Nephron progenitor cell (in vitro differentiated cells): ENCODE measurements around the gene DCUN1D1.

Source experiments
- DNase-seq: peaks from one replicate; pipeline ENCODE4 v3.0.0; 2021
- H3K27ac Mint-ChIP-seq: 2 replicates; pipeline ENCODE4 v1.8.0; 2021; ENCODE audit warnings: mild to moderate bottlenecking, moderate library complexity, mixed read lengths
- H3K27me3 Mint-ChIP-seq: 2 replicates; pipeline ENCODE4 v1.8.0; 2021; ENCODE audit warnings: mild to moderate bottlenecking, low read depth, mixed read lengths; ENCODE audit not compliant: poor library complexity
- H3K36me3 Mint-ChIP-seq: 2 replicates; pipeline ENCODE4 v1.8.0; 2021; ENCODE audit warnings: low read depth, mixed read lengths
- H3K4me1 Mint-ChIP-seq: 2 replicates; pipeline ENCODE4 v1.8.0; 2021; ENCODE audit warnings: mixed read lengths
- H3K4me3 Mint-ChIP-seq: 2 replicates; pipeline ENCODE4 v1.8.0; 2021; ENCODE audit warnings: mild to moderate bottlenecking, moderate library complexity, mixed read lengths
- H3K9me3 Mint-ChIP-seq: 2 replicates; pipeline ENCODE4 v1.8.0; 2021; ENCODE audit warnings: mild to moderate bottlenecking, moderate library complexity, mixed read lengths
- CTCF ChIP-seq: fragments of 200-600 bp; sonication (generic); IDR thresholded peaks from 2 replicates; pipeline ENCODE4 v1.5.0; 2021; ENCODE audit warnings: antibody characterized with exemption

The DCUN1D1 gene

GRCh38 chr3:182896553-182896952 lies 83.8 kb downstream of the DCUN1D1 start:
- no peaks in the 10 kb centered on the region for H3K9me3 Mint-ChIP-seq
- H3K4me3 Mint-ChIP-seq = no peak overlapping the region
- TF ChIP-seq CTCF = no peak
- H3K36me3 Mint-ChIP-seq = peaks cover 37% of the 10 kb centered on the region
- no peak overlapping the region for H3K27ac Mint-ChIP-seq
- DNase-seq = no peak
- H3K4me1 Mint-ChIP-seq = no peaks in the 10 kb centered on the region
- H3K27me3 Mint-ChIP-seq = peaks cover 6% of the 10 kb centered on the region

- peak overlapping the region; percentile 55 for H3K27ac Mint-ChIP-seq
- H3K9me3 Mint-ChIP-seq = no peaks in the 10 kb centered on the region
- peaks cover 6% of the 10 kb centered on the region for H3K27me3 Mint-ChIP-seq
- H3K4me3 Mint-ChIP-seq = no peak overlapping the region
- no peaks in the 10 kb centered on the region for H3K4me1 Mint-ChIP-seq
- no peak for TF ChIP-seq CTCF
- peaks cover 46% of the 10 kb centered on the region for H3K36me3 Mint-ChIP-seq
- DNase-seq = no peak
Observed at GRCh38 chr3:182895513-182896112, 84.7 kb downstream of the DCUN1D1 start.

- Mint-ChIP-seq H3K27me3 (peaks cover 6% of the 10 kb centered on the region), H3K4me3 (no peak overlapping the region), H3K4me1 (no peaks in the 10 kb centered on the region), H3K27ac (peak overlapping the region; percentile 73), H3K36me3 (peaks cover 49% of the 10 kb centered on the region), H3K9me3 (no peaks in the 10 kb centered on the region)
- DNase-seq = no peak
- TF ChIP-seq CTCF = no peak
Observed at GRCh38 chr3:182892226-182892625, 88.1 kb downstream of the DCUN1D1 start.

- Mint-ChIP-seq H3K36me3 (peaks cover 54% of the 10 kb centered on the region), H3K4me3 (no peak overlapping the region), H3K9me3 (no peaks in the 10 kb centered on the region), H3K4me1 (no peaks in the 10 kb centered on the region), H3K27me3 (peaks cover 6% of the 10 kb centered on the region), H3K27ac (no peak overlapping the region)
- DNase-seq = no peak
- TF ChIP-seq CTCF = no peak
Observed at GRCh38 chr3:182891364-182891763, 89.0 kb downstream of the DCUN1D1 start.

GRCh38 chr3:182889948-182890629 lies 90.2 kb downstream of the DCUN1D1 start:
- no peak for DNase-seq
- no peak for TF ChIP-seq CTCF
- H3K36me3 Mint-ChIP-seq = peaks cover 54% of the 10 kb centered on the region
- H3K9me3 Mint-ChIP-seq = no peaks in the 10 kb centered on the region
- no peak overlapping the region for H3K27ac Mint-ChIP-seq
- peaks cover 9% of the 10 kb centered on the region for H3K27me3 Mint-ChIP-seq
- no peaks in the 10 kb centered on the region for H3K4me1 Mint-ChIP-seq
- no peak overlapping the region for H3K4me3 Mint-ChIP-seq
